Psoas muscle (tissue), 8 donors: ENCODE measurements around the gene ERCC8. TPM values are rescaled to one million over a fixed set of nuclear protein-coding genes. Genes with fewer than 3 reads are reported as not detected.
A peak's percentile ranks its signal among the peaks of the same experiment; 100 is the strongest.

Experiments
- ATAC-seq, 4 donors: fragments of 200-7000 bp; cut with Tn5 transposase; one replicate each; pipeline ENCODE4 v1.9.1; 2020; ENCODE audit warnings: moderate library complexity in 3 of 4, mild to moderate bottlenecking in 2 of 4
- DNase-seq, 2 donors: peaks; one replicate each; pipeline ENCODE4 v3.0.0-alpha.2; 2020
- H3K27ac ChIP-seq: fragments of 200-600 bp; one replicate; pipeline ENCODE4 v1.8.0; 2022
- H3K27me3 ChIP-seq, 3 donors: fragments of 200-600 bp in 1 of 3; one replicate each; pipeline versions ENCODE4 v1.6.1 to v1.8.0; 2013 to 2022; ENCODE audit warnings: low read length in 2 of 3, mild to moderate bottlenecking in 2 of 3, moderate library complexity in 1 of 3; ENCODE audit not compliant: insufficient read depth in 3 of 3
- H3K36me3 ChIP-seq, 2 donors: fragments of 200-600 bp in 1 of 2; one replicate each; pipeline versions ENCODE4 v1.6.1 to v1.8.0; 2013 to 2022; ENCODE audit warnings: low read depth in 1 of 2, mild to moderate bottlenecking in 1 of 2, moderate library complexity in 1 of 2; ENCODE audit not compliant: insufficient read depth in 1 of 2
- H3K4me1 ChIP-seq: fragments of 200-600 bp; one replicate; pipeline ENCODE4 v1.8.0; 2022
- H3K4me3 ChIP-seq: fragments of 200-600 bp; one replicate; pipeline ENCODE4 v1.8.0; 2022; ENCODE audit warnings: mild to moderate bottlenecking
- H3K9me3 ChIP-seq: fragments of 200-600 bp; one replicate; pipeline ENCODE4 v1.8.0; 2022
- WGBS, 3 donors: extraction: QIAGEN DNeasy Blood & Tissue Kit; methylation state at CpG; one replicate each; pipeline versions ENCODE4 v1.1.6 to v1.1.7; 2013; 5-methylcytosine and 5-hydroxymethylcytosine counted together
- intact Hi-C, 2 donors: fragments of 100-400 bp; cut with DNase I; formaldehyde crosslinking; loops; one replicate each; pipeline versions ENCODE4 v1.11.0 to v1.14.2; 2022
- polyA plus RNA-seq, 3 donors: library from polyadenylated mRNA; stranded (reverse); fragments of 200-250 nt; gene quantifications; one replicate each; pipeline ENCODE4 v1.2.3, GENCODE V29; 2013
- total RNA-seq, 4 donors: library from RNA; stranded (reverse); fragmentation: NEBNext Ultra II Directional in 2 of 4; extraction: Animal tissue kit (Norgen Biotek cat#: 25700) in 2 of 4; gene quantifications; one replicate each; pipeline versions ENCODE4 v1.2.1 to v1.2.4, GENCODE V29; 2021 to 2023
- TF ChIP-seq, protein P1 (sequence below): fragments of 200-600 bp; IDR thresholded peaks from one replicate; pipeline ENCODE4 v1.8.0; 2022; ENCODE audit warnings: antibody characterized with exemption
- donor health status: healthy with polysubstance abuse.
- donor health status: DM: no; HTN: no; CAD: no; lungs with moderate emphysema.
- donor health status: Bipolar disorder and iron deficiency.
- donor health status: healthy.
- donor health status: DM: yes; HTN: yes; CAD: no.
- donor health status: DM: no; HTN: no; CAD: no.
- donor health status: DM: no; HTN: no; CAD: no.
- donor health status: DM: yes; HTN: yes; CAD: no.

Gene ERCC8
- total and polyA plus RNA-seq, 7 donors: 2.9 to 7.6 (median 4.7) TPM

- intact Hi-C loops: loop anchor here in 1 of 2 donors (10.0 kb wide), 2 partner anchors 377 to 697 kb away; partner anchors contain the start of gene ZSWIM6
Observed at GRCh38 chr5:60958088-60958487, 13.2 kb upstream of the ERCC8 start.

GRCh38 chr5:60955239-60955638 lies 10.4 kb upstream of the ERCC8 start:
- Histone ChIP-seq H3K4me3 (no peak overlapping the region), H3K27ac (no peak overlapping the region), H3K36me3 (no peaks in the 10 kb centered on the region), H3K4me1 (peaks cover 19% of the 10 kb centered on the region), H3K9me3 (peaks cover 8% of the 10 kb centered on the region), H3K27me3 (no peaks in the 10 kb centered on the region)
- intact Hi-C loops: loop anchor here in 1 of 2 donors (10.0 kb wide), 2 partner anchors 380 to 700 kb away; partner anchors contain the start of gene ZSWIM6
- TF ChIP-seq, protein P1, sequence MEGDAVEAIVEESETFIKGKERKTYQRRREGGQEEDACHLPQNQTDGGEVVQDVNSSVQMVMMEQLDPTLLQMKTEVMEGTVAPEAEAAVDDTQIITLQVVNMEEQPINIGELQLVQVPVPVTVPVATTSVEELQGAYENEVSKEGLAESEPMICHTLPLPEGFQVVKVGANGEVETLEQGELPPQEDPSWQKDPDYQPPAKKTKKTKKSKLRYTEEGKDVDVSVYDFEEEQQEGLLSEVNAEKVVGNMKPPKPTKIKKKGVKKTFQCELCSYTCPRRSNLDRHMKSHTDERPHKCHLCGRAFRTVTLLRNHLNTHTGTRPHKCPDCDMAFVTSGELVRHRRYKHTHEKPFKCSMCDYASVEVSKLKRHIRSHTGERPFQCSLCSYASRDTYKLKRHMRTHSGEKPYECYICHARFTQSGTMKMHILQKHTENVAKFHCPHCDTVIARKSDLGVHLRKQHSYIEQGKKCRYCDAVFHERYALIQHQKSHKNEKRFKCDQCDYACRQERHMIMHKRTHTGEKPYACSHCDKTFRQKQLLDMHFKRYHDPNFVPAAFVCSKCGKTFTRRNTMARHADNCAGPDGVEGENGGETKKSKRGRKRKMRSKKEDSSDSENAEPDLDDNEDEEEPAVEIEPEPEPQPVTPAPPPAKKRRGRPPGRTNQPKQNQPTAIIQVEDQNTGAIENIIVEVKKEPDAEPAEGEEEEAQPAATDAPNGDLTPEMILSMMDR: no peak
- DNase-seq (no peak), ATAC-seq (no peak)
- WGBS, 3 donors: 95 to 97% (median 96%) methylated on average over 3 of the region's 3 CpGs

More at GRCh38 chr5:60958088-60958487, 13.2 kb upstream of the ERCC8 start:
- peak overlapping the region; percentile 57 for H3K27ac ChIP-seq
- DNase-seq (no peak), ATAC-seq (peak in 1 of 4 donors; percentile 28)
- TF ChIP-seq, protein P1: no peak
- no peaks in the 10 kb centered on the region for H3K36me3 ChIP-seq
- H3K4me1 ChIP-seq: peaks cover 22% of the 10 kb centered on the region
- peaks cover 8% of the 10 kb centered on the region for H3K9me3 ChIP-seq
- H3K27me3 ChIP-seq: no peaks in the 10 kb centered on the region
- peak overlapping the region; percentile 9 for H3K4me3 ChIP-seq

DNA sequence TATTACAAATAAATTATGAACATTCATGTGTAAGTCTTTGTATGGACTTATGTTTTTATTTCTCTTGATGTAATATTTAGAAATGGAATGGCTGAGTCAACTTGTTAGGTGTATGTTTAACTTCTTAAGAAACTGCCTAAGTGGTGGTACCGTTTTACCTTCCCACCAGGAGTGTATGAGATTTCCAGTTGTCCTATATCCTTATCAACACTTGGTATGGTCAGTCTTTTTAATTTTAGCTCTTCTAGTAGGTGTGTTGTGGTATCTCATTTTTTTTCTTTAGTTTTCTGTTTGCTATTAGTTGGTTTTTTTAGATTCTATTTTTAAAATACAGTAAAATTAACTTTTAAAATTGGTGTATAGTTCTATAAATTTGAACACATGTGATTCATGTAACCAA lies 3.9 kb upstream of the ERCC8 start:
- ATAC-seq (no peak), DNase-seq (no peak)
- Histone ChIP-seq H3K27me3 (no peaks in the 10 kb centered on the region), H3K4me1 (peaks cover 11% of the 10 kb centered on the region), H3K36me3 (no peaks in the 10 kb centered on the region), H3K4me3 (no peak overlapping the region), H3K27ac (no peak overlapping the region), H3K9me3 (no peaks in the 10 kb centered on the region)
- intact Hi-C loops: loop anchor here (10.0 kb wide), 1 partner anchor 216 kb away; the partner anchor contains the start of gene SMIM15 (in 2 of the 2)
- 96 to 97% (median 97%) methylated on average over 1 of the region's 1 CpG for WGBS, 3 donors
- TF ChIP-seq, protein P1: no peak

DNA sequence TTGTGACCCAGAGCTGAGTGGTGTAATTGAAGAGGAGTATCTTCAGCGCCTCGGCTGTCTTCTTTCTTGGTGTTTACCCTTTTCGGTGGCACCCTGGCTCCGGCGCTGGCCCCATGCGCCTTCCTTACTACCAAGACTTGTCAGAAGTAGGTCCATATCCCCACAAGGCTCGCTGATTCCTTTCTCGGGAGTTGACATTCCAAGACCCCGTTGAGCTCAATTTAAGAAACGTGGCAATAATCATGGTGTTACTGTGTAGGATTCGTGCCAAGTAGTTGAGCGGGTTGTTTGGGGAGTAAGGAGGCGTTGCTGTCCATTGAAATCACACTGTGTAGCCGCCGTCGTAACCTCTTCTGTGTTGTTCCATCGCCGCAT lies 930 bp upstream of the ERCC8 start:
- WGBS, 3 donors: 0 to 2% (median 1%) methylated on average over 18 of the region's 18 CpGs
- Histone ChIP-seq H3K4me3 (peak overlapping the region; percentile 83), H3K36me3 (no peaks in the 10 kb centered on the region), H3K27ac (peak overlapping the region; percentile 89), H3K4me1 (peaks cover 16% of the 10 kb centered on the region), H3K27me3 (no peaks in the 10 kb centered on the region), H3K9me3 (no peaks in the 10 kb centered on the region)
- intact Hi-C loops: loop anchor here (10.0 kb wide), 1 partner anchor 219 kb away; the partner anchor contains the start of gene SMIM15 (in 2 of the 2)
- DNase-seq (peak in 1 of 2 donors; percentile 51), ATAC-seq (peak; percentile 20 to 52 (median 34))
- TF ChIP-seq, protein P1: no peak

- peak overlapping the region; percentile 83 for H3K4me3 ChIP-seq
- WGBS, 3 donors: 61 to 79% (median 78%) methylated on average over 3 of the region's 3 CpGs
Observed at GRCh38 chr5:60943624-60944023, 1.2 kb downstream of the ERCC8 start.

More at GRCh38 chr5:60943624-60944023, 1.2 kb downstream of the ERCC8 start:
- H3K4me1 ChIP-seq: peaks cover 16% of the 10 kb centered on the region
- no peaks in the 10 kb centered on the region for H3K9me3 ChIP-seq
- intact Hi-C loops: loop anchor here (10.0 kb wide), 1 partner anchor 221 kb away; the partner anchor contains the start of gene SMIM15 (in 2 of the 2)
- no peaks in the 10 kb centered on the region for H3K27me3 ChIP-seq
- DNase-seq (no peak), ATAC-seq (no peak)
- no peak overlapping the region for H3K27ac ChIP-seq
- TF ChIP-seq, protein P1: no peak
- no peaks in the 10 kb centered on the region for H3K36me3 ChIP-seq
